AG10803 (cell line): Measurements from ENCODE around the gene PPM1H.
"Not testable (repeated sequence)": the region's sequence is repeated elsewhere in the genome, so short reads cannot be mapped to it uniquely, and the experiment has no call there.

Experiments
- DNase-seq: peaks from one replicate; pipeline ENCODE4 v3.0.0; 2010; ENCODE audit warnings: low read depth
- H3K4me3 ChIP-seq: 2 replicates; pipeline ENCODE4 v1.5.1; 2011; ENCODE audit warnings: mild to moderate bottlenecking, low read length, control low read depth
- TF ChIP-seq, protein P1 (sequence below): conservative IDR thresholded peaks from 2 replicates; pipeline ENCODE4 v1.5.1; 2011; ENCODE audit warnings: mild to moderate bottlenecking, low read length, control low read depth, inconsistent platforms

Gene PPM1H

DNA sequence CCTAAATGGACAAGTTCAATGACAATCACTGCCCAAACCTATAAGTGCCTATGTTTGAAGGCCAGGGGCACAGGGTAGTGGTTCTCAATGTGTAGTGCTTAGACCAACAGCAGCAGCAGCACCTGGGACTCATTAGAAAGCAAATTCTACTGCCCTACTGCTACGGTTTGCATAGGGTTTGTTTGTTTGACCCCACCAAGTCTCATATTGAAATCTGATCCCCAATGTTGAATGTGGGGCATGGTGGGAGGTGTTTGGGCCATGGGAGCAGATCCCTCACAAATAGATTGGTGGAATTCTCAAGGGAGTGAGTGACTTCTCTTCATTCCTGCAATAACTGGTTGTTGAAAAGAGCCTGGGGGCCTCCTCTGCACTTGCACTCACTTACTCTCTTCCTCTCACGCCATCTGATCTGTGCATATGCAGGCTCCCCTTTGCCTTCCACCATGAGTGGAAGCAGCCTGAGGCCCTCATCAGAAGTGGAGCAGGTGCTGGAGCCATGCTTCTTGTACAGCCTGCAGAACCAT is 39.5 kb downstream of the PPM1H start:
- TF ChIP-seq, protein P1, sequence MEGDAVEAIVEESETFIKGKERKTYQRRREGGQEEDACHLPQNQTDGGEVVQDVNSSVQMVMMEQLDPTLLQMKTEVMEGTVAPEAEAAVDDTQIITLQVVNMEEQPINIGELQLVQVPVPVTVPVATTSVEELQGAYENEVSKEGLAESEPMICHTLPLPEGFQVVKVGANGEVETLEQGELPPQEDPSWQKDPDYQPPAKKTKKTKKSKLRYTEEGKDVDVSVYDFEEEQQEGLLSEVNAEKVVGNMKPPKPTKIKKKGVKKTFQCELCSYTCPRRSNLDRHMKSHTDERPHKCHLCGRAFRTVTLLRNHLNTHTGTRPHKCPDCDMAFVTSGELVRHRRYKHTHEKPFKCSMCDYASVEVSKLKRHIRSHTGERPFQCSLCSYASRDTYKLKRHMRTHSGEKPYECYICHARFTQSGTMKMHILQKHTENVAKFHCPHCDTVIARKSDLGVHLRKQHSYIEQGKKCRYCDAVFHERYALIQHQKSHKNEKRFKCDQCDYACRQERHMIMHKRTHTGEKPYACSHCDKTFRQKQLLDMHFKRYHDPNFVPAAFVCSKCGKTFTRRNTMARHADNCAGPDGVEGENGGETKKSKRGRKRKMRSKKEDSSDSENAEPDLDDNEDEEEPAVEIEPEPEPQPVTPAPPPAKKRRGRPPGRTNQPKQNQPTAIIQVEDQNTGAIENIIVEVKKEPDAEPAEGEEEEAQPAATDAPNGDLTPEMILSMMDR = no peak
- no peak overlapping the region for H3K4me3 ChIP-seq

DNA sequence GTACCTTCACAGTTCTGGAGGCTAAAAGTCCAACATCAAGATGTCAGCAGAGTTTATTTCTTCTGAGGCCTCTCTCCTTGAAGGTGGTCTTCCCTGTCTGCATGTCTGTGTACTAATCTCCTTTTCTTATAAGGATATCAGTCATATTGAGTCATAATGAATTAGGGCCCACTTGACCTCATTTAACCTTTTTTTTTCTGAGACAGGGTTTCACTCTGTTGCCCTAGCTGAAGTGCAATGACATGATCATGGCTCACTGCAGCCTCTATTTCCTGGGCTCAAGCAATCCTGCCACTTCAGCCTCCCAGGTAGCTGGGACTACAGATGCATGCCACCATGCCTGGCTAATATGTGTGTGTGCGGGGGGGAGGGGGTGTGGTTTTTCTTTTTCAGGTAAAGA is 41.7 kb downstream of the PPM1H start:
- H3K4me3 ChIP-seq = no peak overlapping the region
- TF ChIP-seq, protein P1 = no peak
- DNase-seq = no peak

More for the DNA sequence above, 39.5 kb downstream of the PPM1H start:
- no peak for DNase-seq

DNA sequence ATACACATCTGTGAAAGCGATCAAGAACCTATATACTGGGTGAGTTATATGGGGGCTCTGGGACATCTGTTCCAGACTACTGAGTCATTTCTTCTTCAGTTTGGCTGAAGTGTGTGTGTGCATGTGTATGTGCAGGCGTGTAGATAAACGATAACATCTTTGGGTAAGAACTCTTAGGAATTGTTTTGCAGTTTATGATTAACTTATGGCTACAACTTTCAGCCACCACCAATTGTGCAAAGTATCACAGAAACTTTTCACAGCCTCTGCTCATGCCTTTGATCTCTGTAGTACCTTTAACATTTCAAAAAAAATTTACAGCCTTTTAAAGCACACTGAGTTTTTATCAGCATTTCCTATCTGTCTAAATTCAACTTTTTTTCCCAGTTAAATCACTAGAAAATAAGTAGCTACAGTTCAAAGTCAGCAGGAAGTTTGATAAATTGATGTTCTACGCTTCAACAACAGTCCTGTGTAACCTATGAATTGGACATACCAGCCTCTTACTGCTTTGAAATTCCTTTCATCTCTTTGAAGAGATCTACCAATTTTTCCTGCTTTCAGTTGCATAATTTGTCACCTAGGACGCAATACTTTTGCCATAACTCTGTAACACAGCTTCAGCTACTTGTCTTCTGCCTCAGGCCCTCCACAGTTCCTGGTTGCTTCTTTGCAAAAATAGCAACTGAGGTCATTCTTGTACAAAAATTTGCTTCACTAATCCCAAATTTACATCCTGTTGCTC is 43.0 kb downstream of the PPM1H start:
- TF ChIP-seq, protein P1 = no peak
- DNase-seq = no peak
- no peak overlapping the region for H3K4me3 ChIP-seq

DNA sequence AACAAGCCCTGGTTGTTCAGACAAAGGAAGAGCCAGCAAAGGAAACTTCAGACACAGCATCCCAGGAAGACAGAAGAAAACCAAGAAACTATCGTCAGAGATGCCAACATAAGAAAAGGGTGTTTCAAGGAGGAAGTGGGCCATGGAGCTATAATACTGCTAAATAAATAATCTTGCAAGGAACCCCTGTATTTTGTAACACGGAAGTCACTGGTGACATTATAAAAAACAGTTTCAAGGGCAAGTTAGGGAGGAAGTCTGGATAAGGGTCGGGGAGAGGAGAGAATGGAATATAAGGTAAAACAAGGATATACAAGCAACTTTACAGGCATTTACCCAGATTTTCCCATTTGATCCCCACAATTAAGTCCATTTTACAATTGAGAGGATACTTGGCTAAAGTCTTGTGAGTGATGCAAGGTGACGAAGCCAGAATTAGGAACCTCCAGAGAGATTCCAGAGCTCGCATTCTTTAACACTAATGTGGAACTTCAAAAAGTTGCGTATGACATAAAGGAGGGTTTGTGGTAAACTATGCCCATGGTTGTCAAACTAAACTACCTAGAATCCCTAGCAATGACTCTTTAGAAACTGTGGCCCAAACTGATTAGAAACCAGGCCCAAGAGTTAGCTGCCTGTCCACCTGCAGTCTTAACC is 46.4 kb downstream of the PPM1H start:
- no peak for DNase-seq
- TF ChIP-seq, protein P1 = no peak
- H3K4me3 ChIP-seq = no peak overlapping the region

- DNase-seq = no peak
- no peak overlapping the region for H3K4me3 ChIP-seq
- TF ChIP-seq, protein P1 = no peak
These were observed 48.2 kb downstream of the PPM1H start for GRCh38 chr12:62886796-62887195.

- TF ChIP-seq, protein P1 = no peak
- no peak for DNase-seq
These were observed 49.7 kb downstream of the PPM1H start for GRCh38 chr12:62885242-62885641.

GRCh38 chr12:62884832-62885231 is 50.1 kb downstream of the PPM1H start:
- H3K4me3 ChIP-seq, DNase-seq: not testable (repeated sequence)

More at GRCh38 chr12:62885242-62885641, 49.7 kb downstream of the PPM1H start:
- no peak overlapping the region for H3K4me3 ChIP-seq
